WERI-Rb-1 (cell line): ENCODE data around the gene BRI3.

Experiments
- DNase-seq: peaks from one replicate; pipeline ENCODE4 v3.0.0-alpha.2; 2020
- H3K27ac ChIP-seq: fragments of 250-450 bp; sonication (Bioruptor Pico); 2 replicates; pipeline ENCODE4 v1.5.1; 2020; ENCODE audit warnings: mild to moderate bottlenecking, moderate library complexity
- H3K27me3 ChIP-seq: fragments of 250-450 bp; sonication (Bioruptor Pico); 2 replicates; pipeline ENCODE4 v1.5.1; 2021; ENCODE audit warnings: mild to moderate bottlenecking, low read depth, moderate library complexity; ENCODE audit not compliant: insufficient read depth, severe bottlenecking
- H3K36me3 ChIP-seq: fragments of 250-450 bp; sonication (Bioruptor Pico); 2 replicates; pipeline ENCODE4 v1.5.1; 2020; ENCODE audit warnings: mild to moderate bottlenecking, moderate library complexity
- H3K4me3 ChIP-seq: 2 replicates; pipeline ENCODE4 v1.5.1; 2011; ENCODE audit warnings: low read depth, mild to moderate bottlenecking, control low read depth, low read length
- H3K9me3 ChIP-seq: fragments of 250-450 bp; sonication (Bioruptor Pico); 2 replicates; pipeline ENCODE4 v1.5.1; 2021; ENCODE audit warnings: mild to moderate bottlenecking, moderate library complexity; ENCODE audit not compliant: severe bottlenecking
- TF ChIP-seq, protein P1 (sequence below): IDR thresholded peaks from 2 replicates; pipeline ENCODE4 v1.5.1; 2011; ENCODE audit warnings: low read depth, mild to moderate bottlenecking, control low read depth, inconsistent platforms, low read length

BRI3 gene

GRCh38 chr7:98276241-98276761 lies 5.2 kb upstream of the BRI3 start:
- DNase-seq: no peak
- no peaks in the 10 kb centered on the region for H3K27me3 ChIP-seq
- TF ChIP-seq, protein P1, sequence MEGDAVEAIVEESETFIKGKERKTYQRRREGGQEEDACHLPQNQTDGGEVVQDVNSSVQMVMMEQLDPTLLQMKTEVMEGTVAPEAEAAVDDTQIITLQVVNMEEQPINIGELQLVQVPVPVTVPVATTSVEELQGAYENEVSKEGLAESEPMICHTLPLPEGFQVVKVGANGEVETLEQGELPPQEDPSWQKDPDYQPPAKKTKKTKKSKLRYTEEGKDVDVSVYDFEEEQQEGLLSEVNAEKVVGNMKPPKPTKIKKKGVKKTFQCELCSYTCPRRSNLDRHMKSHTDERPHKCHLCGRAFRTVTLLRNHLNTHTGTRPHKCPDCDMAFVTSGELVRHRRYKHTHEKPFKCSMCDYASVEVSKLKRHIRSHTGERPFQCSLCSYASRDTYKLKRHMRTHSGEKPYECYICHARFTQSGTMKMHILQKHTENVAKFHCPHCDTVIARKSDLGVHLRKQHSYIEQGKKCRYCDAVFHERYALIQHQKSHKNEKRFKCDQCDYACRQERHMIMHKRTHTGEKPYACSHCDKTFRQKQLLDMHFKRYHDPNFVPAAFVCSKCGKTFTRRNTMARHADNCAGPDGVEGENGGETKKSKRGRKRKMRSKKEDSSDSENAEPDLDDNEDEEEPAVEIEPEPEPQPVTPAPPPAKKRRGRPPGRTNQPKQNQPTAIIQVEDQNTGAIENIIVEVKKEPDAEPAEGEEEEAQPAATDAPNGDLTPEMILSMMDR: no peak
- no peaks in the 10 kb centered on the region for H3K9me3 ChIP-seq
- no peaks in the 10 kb centered on the region for H3K36me3 ChIP-seq
- H3K4me3 ChIP-seq: no peak overlapping the region
- no peak overlapping the region for H3K27ac ChIP-seq

GRCh38 chr7:98278408-98278807 lies 3.1 kb upstream of the BRI3 start:
- H3K9me3 ChIP-seq: no peaks in the 10 kb centered on the region
- no peaks in the 10 kb centered on the region for H3K27me3 ChIP-seq
- no peak overlapping the region for H3K4me3 ChIP-seq
- DNase-seq: no peak
- TF ChIP-seq, protein P1: no peak
- H3K27ac ChIP-seq: no peak overlapping the region
- peaks cover 10% of the 10 kb centered on the region for H3K36me3 ChIP-seq

GRCh38 chr7:98278936-98279335 lies 2.5 kb upstream of the BRI3 start:
- H3K27ac ChIP-seq: no peak overlapping the region
- TF ChIP-seq, protein P1: no peak
- DNase-seq: no peak
- no peak overlapping the region for H3K4me3 ChIP-seq
- no peaks in the 10 kb centered on the region for H3K9me3 ChIP-seq
- no peaks in the 10 kb centered on the region for H3K27me3 ChIP-seq
- H3K36me3 ChIP-seq: peaks cover 15% of the 10 kb centered on the region

DNA sequence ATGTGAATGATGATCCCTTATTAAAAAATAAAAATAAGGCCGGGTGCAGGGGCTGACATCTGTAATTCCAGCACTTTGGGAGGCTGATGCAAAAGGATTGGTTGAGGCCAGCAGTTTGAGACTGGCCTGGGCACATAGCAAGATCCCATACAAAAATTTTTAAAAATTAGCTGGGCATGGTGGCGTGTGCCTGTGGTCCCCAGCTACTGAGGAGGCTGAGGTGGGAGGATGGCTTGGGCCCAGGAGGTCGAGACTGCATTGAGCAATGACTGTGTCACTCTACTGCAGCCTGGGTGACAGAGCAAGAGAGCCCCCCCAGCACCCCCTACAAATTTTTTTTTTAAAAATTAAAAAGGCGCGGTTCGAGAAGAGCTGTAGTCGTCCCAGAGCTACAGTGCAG lies 1.2 kb upstream of the BRI3 start:
- Histone ChIP-seq H3K27ac (peak overlapping the region; percentile 81; the same call in 1 of the 2 replicates), H3K27me3 (no peaks in the 10 kb centered on the region), H3K9me3 (no peaks in the 10 kb centered on the region), H3K36me3 (peaks cover 26% of the 10 kb centered on the region), H3K4me3 (peak overlapping the region; percentile 77)
- TF ChIP-seq, protein P1: no peak
- DNase-seq: no peak

DNA sequence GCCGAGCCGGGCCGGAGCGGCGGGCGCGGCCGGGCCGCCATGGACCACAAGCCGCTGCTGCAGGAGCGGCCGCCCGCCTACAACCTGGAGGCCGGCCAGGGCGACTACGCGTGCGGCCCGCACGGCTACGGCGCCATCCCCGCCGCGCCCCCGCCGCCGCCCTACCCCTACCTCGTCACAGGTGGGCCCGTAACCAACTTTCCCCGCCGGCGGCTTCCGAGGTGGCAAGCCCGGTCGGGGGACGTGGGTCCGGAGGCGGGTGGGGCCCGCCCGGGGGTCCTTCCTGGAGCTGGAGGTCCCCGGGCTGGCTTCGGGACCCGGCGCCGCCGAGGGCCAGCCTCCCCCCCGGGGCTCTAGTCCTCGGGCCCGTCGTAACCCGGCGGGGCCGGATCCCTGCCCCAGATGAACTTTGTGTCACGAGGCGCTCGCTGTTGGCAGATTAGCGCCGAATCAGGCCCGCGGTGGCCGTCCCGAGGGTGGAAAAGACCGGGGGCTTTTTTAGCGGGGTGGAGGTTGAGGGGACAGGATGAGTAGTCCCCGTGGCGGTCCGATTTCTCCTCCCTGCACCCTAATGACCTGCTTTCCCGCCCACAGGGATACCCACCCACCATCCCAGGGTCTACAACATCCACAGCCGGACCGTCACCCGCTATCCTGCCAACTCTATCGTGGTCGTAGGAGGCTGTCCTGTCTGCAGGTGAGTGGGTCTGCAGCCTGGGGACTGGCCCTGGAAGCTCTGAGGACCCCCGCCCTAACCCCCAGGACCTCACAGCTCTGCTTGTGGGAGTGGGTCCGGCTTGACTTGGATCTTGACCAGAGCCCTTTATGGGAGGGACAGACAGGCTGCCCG lies 496 bp downstream of the BRI3 start:
- DNase-seq: peak; percentile 41
- no peaks in the 10 kb centered on the region for H3K27me3 ChIP-seq
- H3K27ac ChIP-seq: peak overlapping the region; percentile 89
- no peaks in the 10 kb centered on the region for H3K9me3 ChIP-seq
- peaks cover 41% of the 10 kb centered on the region for H3K36me3 ChIP-seq
- TF ChIP-seq, protein P1: no peak
- H3K4me3 ChIP-seq: peak overlapping the region; percentile 81
